Activated CD4-positive, alpha-beta T cell treated with anti-CD3 and anti-CD28 coated beads, Interleukin-10, Interleukin-2, amounts not matched to agents 100 ng/mL and 50 ng/mL, durations not matched to agents 16 hours and 8 hours (primary cell): ENCODE results near the gene POT1.

Source experiments
- DNase-seq: peaks from one replicate; pipeline ENCODE4 v3.0.0-alpha.2; 2020

The POT1 gene

DNA sequence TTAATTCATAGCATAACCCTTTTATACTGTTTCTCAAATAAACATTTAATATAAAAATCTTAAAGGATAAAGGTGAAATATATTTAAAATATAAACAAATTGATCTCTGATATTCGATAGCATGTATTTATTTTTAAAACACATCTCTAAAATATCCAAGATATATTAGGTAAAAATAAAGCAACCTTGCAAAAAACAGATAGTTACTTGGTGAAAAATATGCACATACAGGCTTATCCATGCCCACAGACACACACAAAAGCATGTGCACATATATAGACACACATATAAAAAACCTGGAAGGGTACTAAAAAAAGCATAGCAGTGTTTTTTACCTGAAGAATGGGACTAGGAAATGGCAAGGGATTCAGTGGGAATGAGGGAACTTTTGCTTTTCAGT, 19.8 kb downstream of the POT1 start:
- DNase-seq, result no peak

GRCh38 chr7:124908259-124908658, 21.4 kb downstream of the POT1 start:
- no peak for DNase-seq

DNA sequence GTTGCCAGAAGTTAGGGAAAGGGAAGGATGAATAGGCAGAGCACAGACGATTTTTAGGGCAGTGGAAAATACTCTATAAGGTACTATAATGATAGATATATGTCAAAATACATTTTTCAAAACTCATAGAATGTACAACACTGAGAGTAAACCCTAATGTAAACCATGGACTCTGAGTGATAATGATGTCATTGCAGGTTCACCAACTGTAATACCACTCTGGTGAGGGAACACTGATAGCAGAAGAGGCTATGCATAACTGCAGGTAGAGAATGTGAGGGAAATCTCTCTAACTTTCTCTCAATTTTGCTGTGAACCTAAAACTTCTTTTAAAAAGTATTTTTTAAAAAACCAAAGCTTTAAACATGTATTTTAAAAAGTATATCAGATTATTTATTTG, 22.1 kb downstream of the POT1 start:
- DNase-seq, result no peak

GRCh38 chr7:124898531-124898930, 31.1 kb downstream of the POT1 start:
- DNase-seq, result no peak

DNA sequence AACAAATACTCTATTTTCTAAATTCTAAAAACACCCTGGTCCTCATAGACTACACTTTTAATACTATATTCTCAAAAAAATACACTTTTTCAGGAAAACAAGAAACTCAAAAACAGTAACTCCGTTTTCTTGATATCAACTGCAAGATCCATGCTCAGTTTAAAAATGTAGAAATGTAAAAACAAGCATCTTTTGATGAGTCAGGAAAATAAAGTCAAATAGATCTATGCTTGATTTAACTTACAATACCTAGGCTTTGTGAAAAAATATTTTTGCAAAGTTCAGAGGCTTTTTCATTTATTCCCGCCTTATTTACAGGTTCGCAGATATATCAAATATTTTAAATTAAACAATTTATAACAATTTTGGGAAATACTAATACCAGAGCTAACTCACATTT, 33.6 kb downstream of the POT1 start:
- DNase-seq, result no peak

- DNase-seq, result peak; percentile 36
These were observed 36.3 kb downstream of the POT1 start for GRCh38 chr7:124893140-124893827.

GRCh38 chr7:124887247-124887646, 42.4 kb downstream of the POT1 start:
- DNase-seq, result no peak

DNA sequence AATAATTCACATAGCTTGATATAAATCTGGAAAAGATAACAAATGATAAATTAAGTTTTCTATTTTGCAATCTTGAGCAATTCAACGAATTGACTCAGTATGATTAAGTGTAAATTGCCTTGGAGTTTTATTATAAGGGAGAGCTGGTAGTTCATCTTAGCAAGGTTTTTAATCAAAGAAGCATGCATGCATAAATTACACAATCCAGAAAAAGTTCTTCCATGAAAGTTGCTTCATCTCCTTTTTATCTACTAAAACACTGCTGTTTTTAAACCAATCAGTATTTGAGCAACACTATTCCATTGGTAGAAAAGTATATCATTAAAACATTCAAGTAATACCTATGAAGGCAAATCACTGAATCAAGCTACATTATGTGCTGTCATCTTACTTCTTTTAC, 47.6 kb downstream of the POT1 start:
- DNase-seq, result no peak

DNA sequence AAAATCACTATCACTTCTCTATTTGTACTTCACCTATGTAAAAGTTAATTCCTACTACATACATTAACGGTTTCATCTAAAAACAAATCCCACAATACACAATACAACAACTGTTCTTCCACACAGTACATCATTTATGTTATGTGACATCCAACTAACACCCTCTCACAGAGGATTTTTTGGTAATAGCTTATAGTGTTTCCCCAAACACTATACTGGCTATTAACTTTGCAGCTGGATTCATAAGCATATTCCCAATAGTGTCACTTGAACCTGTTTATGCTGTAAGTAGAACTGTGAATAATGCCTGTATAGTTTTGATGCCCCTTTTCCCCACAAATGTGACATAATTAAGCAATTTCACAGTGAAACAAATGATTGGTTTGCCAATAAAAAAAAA, 49.9 kb downstream of the POT1 start:
- no peak for DNase-seq

DNA sequence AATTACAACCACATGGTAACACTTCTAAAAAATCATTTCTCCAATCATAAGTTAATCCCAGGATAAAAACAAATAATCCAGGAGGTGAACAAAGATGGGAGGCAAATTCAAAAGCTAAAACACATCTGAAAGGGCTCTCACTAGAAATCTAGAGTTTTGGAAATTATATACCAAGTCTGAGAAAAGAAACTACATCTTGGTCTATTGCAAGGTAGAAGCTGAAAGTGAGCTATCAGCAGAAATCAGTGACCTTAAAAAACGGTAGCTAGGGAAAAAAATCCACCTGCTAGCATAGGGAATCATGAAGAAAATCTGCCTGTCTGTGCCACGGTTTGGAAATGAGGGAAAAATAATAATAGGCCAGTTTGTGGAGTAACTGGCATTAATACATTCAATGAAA, 50.5 kb downstream of the POT1 start:
- DNase-seq, result no peak

DNA sequence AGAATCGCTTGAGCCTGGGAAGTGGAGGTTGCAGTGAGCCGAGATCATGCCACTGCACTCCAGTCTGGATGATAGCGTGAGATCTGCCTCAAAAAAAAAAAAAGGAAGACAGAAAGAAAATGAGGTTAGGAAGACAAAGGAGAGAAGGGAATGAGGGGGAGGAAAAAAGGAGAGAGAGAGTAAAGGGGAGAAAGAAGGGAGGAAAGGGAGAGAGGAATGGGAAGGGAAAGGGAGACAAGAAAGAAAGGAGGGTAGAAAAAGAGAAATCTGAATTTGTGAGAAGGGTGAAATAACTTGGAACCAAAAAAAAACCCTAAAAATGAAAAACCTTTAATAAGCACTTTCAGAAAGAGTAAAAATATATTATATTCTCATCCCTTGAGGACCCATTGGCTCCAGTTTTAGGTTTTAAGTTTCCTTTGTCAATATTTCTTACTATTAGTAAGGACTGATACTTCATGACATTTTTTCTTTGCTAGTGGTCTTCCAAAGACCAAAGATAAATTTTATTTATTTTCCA, 54.9 kb downstream of the POT1 start:
- DNase-seq, result no peak

- DNase-seq, result no peak
These were observed 71.9 kb downstream of the POT1 start for GRCh38 chr7:124857672-124858235.

GRCh38 chr7:124856299-124856888, 73.2 kb downstream of the POT1 start:
- DNase-seq, result peak; percentile 21

- DNase-seq, result no peak
These were observed 86.3 kb downstream of the POT1 start for GRCh38 chr7:124843336-124843735.

- DNase-seq, result no peak
These were observed 89.2 kb downstream of the POT1 start for GRCh38 chr7:124840435-124840834.

DNA sequence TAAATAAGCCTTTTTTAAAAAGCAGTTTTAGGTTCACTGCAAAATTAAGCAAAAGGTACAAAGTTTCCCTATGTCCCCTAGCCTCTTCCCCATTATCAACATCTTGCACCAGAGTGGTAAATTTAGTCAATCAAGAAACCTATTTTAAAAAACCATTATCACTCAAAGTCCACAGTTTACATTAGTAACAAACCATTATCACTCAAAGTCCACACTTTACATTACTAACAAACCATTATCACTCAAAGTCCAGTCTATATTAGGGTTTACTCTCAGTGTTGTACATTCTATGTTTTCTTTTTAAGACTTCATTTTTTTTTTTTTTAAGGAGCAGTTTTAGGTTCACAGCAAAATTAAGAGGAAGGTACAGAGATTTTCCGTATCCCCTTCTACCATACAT, 89.9 kb downstream of the POT1 start:
- DNase-seq, result no peak

GRCh38 chr7:124836173-124836572, 93.5 kb downstream of the POT1 start:
- DNase-seq, result no peak

- DNase-seq, result no peak
These were observed 110.8 kb downstream of the POT1 start for GRCh38 chr7:124818807-124819206.

DNA sequence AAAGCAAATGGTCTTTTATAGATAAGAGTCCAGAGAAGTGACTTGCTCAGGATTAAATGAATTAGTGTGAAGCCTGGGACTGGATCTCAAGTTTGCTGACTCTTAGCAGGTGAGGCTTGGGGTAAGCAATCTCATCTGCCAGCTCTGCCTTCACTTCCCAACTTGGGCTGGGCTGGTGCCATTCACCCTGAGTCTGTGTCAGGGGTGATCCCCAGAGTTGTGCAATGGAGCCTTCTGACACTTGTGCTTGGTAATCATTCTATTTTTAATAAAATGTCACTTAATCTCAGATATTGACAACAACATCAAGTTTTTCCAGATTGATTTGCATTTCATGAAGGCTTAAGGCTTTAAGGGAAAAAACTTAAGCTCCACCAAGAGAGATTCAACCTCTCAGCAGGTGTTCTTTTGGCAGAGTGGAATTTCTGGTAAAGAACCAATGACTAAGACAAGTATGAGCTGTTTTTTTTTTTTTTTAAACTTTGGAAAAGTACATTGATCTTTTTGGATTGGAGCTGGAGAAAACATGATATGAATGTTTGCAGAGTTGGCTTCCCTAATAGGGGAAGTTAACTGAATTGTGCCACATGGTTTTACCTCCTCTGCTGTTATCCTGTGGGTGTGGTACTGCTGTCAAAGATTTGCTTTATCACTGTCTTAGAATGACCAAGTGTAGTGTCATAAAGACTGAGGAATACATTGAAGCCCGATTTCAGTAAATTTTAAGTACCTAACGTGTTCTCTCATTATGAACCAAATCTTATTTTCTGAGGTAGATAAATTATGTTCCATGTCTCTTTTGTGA, 115.4 kb downstream of the POT1 start:
- no peak for DNase-seq

- no peak for DNase-seq
These were observed 116.9 kb downstream of the POT1 start for GRCh38 chr7:124812764-124813163.

DNA sequence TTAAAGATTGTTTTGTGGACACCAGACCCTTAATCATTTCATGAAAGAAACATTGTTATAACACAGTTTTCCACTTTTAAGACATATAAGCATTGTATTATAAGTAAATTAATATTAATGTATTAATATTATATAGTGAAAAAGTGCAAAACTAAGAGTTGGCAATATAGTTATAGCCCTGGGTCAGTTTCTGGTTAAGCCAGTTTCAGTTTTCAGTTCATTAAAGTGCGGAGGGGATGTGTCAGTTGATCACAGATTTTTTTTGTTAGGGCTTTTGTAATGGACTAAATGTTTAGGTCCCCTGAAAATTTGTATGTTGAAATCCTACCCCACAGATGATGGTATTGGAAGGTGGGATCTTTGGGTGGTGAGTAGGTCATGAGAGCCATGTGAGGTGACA, 118.3 kb downstream of the POT1 start:
- no peak for DNase-seq

- DNase-seq, result no peak
These were observed 119.0 kb downstream of the POT1 start for GRCh38 chr7:124810605-124811004.

DNA sequence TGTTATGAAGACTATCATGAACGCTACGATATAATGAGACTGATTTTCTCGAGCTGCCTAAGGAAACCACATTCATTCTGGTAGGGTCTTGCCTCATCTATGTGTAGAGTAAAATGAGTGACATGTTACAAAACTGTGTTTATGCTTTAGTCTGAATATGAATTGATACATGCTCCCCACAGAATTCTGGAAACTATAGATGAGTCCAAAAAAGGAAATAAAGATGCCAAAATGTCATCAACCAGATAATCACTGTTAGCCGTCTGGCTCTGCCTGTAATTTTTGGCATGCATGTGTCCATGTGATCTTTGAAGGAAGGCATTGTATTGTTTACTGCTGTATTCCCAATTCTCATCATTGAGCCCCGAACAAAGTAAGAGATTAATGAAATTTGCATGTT, 121.4 kb downstream of the POT1 start:
- DNase-seq, result no peak
